GM19193 (cell line): ENCODE measurements around the gene AATF.

Experiments used
- POLR2A ChIP-seq: IDR thresholded peaks from 4 replicates; pipeline ENCODE4 v1.6.1; 2011; ENCODE audit not compliant: insufficient read depth, insufficient read length; ENCODE audit errors: extremely low read depth

The AATF gene

DNA sequence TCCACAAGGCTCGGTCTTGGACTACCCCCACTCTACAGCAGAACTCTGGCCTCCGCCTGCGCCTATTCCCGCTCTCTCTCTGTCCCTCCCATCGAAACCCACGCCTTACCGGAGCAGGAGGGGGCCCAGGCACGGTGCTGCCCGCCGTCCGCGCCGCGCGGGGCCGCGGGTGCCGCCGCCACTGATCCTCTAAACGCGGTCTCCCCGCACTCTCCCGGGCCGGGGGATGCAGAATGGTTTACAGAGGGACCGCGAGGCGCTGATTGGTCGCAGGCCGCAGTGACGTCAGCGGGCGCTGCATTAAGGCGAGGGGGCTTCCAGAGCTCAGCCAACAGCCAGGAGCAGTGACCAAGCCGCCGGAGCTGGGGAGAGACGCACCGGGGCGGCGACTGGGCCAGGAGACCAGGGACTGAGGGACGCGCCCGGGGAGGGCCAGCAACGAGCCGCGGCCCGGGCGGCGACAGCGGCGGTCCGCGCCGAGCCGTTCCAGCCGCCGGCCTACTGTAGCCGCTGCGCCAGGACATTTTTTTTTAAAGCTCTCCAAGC, 12.2 kb upstream of the AATF start:
- TF ChIP-seq POLR2A: no peak

GRCh38 chr17:36937001-36937958, 11.5 kb upstream of the AATF start, which contains the start of gene LHX1:
TSS of gene LHX1 (plus strand) at chr17:36937475. CDS start at chr17:36938198, 723 bp downstream.
- no peak for TF ChIP-seq POLR2A

GRCh38 chr17:36937959-36938565, 10.7 kb upstream of the AATF start:
- TF ChIP-seq POLR2A: no peak

DNA sequence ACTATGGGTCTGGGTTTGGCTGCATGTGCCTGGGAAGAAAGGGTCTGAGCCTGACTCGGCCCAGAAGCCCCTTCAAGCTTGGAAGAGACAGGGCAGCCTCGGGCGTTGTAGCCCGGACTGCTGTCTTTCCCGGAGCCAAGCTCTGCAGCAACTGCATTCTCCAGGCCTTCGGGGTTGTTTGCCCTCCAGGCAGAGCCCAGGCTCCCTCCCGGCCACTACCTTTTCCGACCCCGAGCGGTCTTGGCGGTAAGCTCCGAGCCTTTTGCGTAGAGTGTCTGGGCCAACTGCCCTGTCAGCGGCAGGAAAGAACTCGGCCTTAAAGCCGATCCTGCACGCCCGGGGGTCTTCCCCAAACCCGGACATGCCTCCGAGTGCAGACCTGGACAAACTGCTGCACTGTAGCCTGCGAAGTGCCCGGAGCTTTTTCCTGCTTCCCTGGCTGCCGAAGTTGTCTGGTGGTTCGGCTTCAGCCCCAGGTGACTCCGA, 10.1 kb upstream of the AATF start:
- TF ChIP-seq POLR2A: no peak

GRCh38 chr17:36939052-36939801, 9.5 kb upstream of the AATF start:
- TF ChIP-seq POLR2A: no peak

DNA sequence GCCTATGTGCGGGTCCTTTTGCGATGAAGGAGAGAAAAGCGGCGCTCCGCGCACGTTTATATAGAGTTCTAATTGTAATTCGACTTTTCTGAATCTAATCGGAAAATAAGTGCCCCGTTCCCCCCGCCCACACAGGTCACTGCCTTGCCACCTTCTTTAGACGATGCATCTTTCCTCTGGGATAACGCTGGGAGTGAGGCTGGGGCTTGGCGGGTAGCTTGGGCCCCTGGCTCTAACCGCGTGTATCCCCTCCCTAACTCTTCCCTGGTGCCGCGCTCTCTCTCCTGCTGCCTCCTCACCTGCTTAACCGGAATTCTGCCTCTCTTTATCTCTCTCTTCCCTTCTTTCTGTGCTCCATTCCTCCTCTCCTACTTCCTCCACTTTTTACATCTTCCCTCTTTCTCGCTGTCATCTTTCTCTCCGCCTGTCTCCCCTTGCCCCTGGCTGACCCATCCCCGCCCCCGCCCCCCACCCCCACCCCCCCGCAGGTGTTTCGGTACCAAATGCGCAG, 8.9 kb upstream of the AATF start:
- TF ChIP-seq POLR2A: no peak

DNA sequence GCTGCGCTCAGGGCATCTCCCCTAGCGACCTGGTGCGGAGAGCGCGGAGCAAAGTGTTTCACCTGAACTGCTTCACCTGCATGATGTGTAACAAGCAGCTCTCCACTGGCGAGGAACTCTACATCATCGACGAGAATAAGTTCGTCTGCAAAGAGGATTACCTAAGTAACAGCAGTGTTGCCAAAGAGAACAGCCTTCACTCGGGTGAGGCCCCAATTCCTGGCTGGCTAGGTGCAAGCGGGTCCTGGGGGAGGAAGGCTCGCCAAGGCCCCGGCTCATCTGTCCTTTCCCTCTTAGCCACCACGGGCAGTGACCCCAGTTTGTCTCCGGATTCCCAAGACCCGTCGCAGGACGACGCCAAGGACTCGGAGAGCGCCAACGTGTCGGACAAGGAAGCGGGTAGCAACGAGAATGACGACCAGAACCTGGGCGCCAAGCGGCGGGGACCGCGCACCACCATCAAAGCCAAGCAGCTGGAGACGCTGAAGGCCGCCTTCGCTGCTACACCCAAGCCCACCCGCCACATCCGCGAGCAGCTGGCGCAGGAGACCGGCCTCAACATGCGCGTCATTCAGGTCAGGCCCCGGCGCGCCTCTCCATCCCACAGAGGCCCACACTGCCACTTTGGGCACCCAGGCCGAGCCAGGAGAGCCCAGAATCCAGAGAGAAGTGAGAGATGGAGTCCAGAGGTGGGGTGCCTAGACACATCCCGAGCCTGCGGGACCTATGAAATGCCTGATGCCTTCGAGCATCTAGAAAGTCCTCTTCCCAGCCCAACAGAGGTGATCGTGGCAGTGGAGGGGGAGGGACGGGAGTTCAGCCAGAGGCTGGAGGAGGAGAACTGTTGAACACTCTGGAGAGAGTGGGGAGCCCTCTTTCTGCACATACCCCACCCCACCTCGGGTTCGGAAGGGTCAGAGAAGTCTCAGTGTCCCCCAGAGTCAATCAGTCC, 8.2 kb upstream of the AATF start:
- no peak for TF ChIP-seq POLR2A

DNA sequence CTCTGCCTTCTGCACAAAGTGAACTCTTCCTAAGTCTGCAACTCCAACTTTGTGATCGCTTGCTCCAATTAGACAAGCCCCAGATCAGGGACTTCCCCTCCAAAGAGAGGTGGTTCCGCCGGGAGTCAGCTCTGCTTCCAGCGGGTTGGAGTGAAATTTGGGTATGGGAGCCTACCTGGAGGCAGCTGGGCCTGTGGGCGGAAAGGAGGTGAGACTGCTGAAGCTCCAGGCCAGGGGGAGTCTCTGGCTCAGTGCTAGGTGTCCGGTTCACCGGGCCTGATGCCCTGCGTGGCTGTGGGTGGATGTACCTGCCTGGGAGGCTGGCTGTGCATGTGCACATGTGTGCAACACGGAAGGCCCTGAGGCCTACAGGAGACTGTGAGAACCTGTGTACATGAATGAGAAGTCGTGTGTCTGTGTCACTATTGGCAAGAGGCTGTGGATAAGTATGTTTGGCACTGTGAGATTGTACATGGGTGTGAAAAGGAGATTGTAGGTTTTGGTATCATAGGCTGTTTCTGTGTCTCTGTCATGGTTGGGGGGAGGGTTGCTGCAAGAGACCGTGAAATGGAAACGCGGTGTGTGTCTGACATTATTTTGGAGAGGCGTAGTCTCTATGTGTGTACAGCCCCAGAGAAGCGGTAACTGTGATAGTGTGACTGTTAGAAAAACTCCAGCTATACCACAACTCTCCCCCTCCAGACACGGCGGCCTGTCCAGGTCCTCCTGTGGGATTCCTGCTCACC, 7.3 kb upstream of the AATF start:
- no peak for TF ChIP-seq POLR2A

DNA sequence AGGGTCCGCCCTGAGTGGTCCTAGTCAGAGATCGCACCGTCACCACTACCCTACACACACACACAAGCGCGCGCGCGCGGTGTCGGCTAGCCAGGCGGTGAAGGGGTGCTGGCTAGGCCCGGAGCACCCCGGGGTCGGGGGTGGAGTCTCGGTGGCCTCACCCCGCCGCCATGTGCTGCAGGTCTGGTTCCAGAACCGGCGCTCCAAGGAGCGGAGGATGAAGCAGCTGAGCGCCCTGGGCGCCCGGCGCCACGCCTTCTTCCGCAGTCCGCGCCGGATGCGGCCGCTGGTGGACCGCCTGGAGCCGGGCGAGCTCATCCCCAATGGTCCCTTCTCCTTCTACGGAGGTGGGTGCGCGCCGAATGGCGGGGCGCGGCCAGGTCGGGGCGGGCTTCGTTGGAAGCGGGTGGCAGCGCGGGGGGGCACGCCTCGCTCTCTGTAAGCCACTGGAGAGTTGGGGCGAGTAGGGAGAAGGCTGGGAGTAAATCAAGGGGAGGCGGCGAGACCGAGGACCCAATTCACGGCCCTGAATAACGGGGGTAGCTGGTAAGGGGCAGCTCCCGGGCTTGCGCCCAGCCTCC, 6.6 kb upstream of the AATF start:
- no peak for TF ChIP-seq POLR2A

DNA sequence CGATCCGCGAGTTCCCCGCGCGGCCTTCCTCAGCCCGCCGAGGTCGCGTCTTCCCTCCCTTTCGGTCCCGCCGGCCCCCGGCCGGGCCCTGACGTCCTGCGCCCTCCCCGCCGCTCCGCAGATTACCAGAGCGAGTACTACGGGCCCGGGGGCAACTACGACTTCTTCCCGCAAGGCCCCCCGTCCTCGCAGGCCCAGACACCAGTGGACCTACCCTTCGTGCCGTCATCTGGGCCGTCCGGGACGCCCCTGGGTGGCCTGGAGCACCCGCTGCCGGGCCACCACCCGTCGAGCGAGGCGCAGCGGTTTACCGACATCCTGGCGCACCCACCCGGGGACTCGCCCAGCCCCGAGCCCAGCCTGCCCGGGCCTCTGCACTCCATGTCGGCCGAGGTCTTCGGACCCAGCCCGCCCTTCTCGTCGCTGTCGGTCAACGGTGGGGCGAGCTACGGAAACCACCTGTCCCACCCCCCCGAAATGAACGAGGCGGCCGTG, 6.1 kb upstream of the AATF start:
- no peak for TF ChIP-seq POLR2A

- TF ChIP-seq POLR2A: no peak
Observed at GRCh38 chr17:36943250-36944191, 5.2 kb upstream of the AATF start.
